ENCODE data around the gene LIG1.

The LIG1 gene

DNA sequence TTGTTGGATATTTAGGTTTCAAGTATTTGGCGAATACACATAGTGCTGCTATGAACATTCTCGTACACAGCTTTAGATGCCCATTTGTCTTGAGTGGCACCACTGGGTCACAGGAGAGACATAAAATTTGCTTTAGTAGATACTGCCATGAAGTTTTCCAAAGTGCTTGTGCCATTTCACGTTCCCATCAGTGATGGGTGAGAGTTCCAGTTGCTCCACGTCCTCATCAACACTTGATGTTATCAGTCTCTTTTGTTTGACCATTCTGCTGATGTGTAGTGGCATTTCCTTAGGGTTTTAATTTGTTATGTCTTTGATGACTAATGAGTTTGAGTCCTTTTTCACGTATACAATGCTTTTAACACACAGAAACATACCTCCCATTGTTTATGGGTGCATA lies 11.4 kb upstream of the LIG1 start:
- no peak for DNase-seq

GRCh38 chr19:48176226-48176625 lies 6.1 kb upstream of the LIG1 start:
- DNase-seq: no peak

- DNase-seq: no peak
Measured at GRCh38 chr19:48175578-48175977, 5.4 kb upstream of the LIG1 start.

DNA sequence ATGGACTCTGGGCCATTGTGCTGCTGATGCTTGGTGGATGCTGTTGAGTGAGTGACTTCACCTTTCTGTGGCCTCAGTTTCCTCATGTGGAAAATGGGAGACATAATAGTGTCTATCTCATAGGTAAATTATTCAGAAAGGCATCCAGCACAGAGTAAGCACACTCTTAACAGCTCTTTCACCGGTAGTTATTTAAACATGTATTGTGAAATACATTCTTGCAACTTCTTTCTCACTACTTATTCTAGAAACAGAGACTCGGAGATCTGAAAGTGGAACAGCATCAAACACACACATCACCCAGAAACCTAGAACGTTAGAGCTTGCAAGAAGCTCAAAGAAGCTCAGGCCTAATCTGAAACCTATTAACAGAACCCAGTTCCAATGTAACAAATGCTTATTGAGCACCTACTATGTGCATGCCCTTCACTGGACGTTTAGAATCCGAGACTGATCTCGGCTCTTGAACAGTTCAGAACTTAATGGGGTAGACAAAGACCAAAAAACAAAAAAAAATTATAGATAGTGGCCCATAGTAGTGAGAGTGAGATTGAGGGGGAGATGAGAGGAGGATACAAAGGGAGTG lies 4.4 kb upstream of the LIG1 start:
- no peak for DNase-seq

GRCh38 chr19:48171710-48172109 lies 1.6 kb upstream of the LIG1 start:
- no peak for DNase-seq

DNA sequence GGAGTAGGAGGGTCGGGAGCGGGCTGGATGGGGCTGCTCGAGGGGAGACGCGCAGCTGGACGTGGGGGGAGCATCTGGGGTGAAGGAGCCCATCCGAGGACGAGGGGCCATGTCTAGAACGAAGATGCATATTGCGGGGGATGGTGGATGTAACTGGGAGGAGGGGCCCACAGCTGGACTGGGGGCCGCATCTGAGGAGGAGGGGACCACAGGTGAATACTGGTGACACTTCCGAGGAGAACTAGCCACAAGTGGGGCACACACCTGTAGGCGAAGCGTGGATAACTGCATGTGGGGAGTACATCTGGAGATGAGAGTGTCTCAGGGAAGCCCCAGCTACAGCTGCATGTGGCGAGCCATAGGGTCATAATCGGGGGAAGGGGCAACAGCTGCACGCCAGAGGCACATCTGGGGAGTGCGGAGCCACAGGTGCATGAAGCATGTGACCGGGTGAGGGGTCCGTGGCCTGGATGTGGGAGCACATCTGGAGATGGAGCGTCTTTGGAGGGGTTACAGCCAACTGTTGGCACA lies 738 bp upstream of the LIG1 start:
- DNase-seq: no peak

- peak; percentile 88 for DNase-seq
Measured at GRCh38 chr19:48169578-48169938, 586 bp downstream of the LIG1 start.

DNA sequence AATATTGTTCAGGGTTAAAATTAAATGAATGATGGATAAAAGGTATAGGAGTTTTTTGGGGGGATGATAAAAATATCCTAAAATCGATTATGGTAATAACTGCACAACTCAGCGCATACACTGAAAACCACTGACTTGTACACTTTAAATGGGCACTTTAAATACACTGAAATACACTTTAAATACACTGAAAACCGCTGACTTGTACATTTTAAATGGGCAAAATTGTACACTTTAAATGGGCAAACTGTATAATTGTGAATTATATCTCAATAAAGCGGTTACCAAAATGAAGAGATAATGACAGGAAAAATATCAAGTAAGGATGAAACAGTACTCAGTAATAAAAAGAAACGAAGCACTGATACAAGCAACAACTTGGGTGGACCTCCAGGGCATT lies 1.5 kb downstream of the LIG1 start:
- DNase-seq: no peak

DNA sequence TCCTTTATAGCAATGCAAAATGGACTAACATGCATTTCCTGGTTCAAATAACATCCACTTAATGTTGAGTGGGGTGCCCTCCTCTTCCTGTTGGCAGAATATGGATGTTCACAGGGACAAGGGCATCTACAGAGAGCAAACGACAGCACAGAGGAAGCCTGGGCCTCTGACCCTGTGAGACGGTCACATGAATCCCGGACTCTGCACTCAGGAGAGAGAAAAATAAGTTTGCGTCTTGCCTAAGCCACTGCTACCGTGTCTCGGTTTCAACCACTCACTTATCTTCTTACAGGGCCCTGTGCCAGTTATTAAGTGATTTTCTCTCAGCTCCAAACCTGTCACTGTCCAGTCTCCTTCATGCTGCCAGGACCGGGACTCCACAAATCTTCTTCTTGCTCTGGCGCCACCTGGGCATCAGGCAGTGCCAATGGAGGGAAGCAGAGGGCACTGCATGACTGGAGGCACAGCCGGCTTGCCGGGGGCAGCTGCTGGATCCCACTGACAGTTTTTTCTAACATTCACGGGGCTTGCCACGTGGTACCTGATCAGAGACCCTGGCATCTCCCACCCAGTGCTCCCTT lies 11.8 kb downstream of the LIG1 start:
- DNase-seq: no peak

- DNase-seq: no peak
Measured at GRCh38 chr19:48154003-48154402, 16.1 kb downstream of the LIG1 start.

DNA sequence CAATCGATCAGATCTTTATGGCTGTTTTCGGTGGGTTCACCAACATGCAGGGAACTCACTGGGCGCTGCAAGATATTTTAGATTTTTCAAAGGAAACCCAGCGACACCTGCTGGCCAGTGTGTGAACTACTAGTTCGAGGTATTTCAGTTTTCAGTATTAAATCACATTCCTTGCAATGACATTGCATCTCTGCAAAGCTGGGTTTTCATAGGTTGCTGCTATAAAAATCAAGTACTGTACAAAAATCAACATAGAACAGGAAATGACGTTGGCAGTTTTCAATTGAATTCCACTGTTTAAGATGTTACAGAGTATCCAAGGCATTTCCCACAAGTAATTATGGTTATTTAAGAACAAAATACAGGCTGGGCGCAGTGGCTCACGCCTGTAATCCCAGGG lies 17.6 kb downstream of the LIG1 start:
- peak; percentile 67 for DNase-seq

DNA sequence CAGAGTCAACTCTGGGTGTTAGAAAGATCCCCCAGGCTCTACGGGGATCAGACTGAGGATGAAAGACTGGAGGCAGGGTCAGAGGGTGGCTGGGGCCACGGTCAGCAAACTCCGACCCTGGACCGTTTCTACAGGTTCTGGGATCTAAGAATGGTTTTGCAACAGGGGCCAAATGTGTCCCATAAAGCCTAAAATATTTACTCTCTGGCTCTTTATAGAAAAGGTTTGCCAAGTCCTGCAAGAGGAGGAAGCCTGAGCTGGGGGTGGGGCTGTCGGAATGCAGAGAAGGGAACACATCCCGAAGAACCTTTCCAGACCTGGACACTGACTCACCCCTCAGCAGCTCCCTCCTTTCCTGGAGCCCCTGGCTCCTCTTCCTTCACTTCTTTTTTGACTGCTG lies 20.7 kb downstream of the LIG1 start:
- no peak for DNase-seq

GRCh38 chr19:48148576-48148975 lies 21.6 kb downstream of the LIG1 start:
- no peak for DNase-seq

- DNase-seq: no peak
Measured at GRCh38 chr19:48147597-48148175, 22.5 kb downstream of the LIG1 start.

DNA sequence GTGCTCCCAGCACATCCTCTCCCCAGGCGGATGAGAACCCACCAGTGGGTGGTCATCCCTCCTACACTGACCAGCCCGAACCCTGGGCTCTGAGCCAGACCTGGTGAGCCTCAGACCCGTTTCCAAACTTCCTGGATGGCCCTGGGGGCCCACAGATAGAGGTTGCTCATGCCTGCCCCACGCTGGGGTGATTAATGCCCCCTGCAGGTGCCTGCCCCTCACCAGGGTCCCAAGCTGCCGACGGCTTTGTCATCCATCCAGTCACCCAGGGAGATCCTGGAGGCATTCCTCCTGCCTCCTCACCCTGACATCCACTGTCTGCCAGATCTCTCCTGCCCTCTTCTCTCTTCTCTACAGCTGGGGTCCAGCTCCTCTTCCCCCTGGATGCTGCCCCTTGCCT lies 31.1 kb downstream of the LIG1 start:
- DNase-seq: no peak

- peak; percentile 48 for DNase-seq
Measured at GRCh38 chr19:48137411-48137810, 32.7 kb downstream of the LIG1 start.

DNA sequence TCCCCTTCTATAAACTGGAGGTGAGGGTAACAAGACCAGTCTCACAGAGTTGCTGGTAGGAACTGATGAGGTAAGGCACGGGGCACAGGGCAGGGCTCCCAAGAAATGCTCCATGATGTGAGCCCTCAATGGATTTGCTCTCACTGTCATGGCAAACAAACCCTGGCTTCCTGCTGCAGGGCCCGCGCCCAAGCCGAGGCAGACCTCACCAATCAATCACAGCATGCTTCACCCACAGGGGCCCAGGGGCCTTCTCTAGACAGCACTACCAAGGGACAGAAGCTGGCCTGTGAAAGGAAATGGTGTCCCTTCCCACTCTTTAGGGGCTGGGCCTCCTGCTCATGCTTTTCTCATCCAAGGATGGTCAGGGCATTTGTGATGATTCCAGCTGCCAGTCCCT lies 33.6 kb downstream of the LIG1 start:
- no peak for DNase-seq

DNA sequence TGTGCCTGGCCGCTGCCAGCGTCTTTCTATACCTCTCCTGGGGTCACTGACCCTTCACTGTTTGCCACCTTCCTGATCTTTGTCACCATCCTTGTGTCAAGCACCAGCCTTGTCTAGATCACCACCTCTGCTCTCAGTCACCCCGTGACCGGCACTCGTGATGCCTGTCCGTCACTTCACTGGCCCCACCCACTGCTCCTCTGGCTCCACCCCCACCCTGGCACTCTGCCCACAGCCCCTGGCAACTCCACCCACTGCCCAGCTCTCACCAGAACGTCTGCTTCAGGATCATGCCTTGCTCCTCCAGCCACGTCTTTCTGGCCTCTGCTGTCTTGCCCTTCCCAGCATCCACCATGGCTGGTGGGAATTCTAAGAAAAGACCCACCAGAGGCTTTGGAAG lies 34.7 kb downstream of the LIG1 start:
- no peak for DNase-seq

DNA sequence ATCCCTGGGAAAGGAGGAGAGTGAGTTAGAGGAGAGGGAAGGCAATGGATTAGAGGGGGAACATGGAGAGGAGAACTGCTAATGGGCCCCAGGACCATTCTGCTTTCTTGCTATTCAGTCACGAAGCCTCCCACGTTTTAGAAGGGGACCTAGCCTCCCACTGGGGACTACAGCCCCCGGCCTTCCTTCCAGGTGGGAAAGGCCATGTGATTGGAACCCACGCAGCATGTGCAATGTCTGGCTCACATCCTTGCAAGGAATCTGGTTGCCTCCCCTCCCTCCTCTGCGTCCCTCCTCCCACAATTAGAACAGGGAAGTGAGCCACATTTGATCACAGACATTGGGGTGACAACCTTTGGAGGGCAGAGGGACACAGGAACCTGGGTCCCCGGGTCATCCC lies 37.0 kb downstream of the LIG1 start:
- no peak for DNase-seq

- DNase-seq: no peak
Measured at GRCh38 chr19:48127561-48127960, 42.6 kb downstream of the LIG1 start.

DNA sequence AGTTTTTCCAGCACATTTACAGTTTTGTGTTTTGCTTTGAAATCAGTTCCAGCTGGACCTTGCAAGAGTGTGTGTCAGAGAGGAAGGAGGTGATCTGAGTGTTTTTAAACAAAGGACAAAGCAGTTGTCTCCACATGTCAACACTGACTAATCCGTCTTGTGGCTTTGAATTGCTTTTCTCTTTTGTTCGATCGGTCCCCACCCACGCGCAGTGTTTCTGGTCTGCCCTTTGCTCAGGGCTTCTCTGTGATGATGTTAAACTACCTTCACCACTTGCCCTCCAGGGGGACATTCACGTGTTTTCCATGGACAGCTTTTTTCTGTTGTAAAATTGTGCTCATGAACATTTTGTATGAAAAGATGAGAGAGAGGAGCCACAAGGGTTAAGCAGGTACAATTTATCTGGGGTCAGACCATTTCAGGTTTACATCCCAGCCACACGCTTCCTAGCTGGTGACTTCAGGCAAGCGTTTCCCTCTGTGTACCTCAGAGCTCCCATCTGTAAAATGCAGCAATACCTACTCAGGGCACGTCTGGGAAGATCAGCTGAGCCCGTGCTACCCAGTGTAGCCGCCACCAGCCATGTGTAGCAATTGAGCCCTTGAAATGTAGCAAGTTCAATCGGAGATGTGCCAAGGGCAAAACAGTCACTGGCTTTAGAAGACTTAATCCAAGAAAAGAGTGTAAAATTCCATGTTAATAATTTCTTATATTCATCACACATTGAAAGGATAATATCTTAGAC lies 46.1 kb downstream of the LIG1 start:
- peak; percentile 84 for DNase-seq

- no peak for DNase-seq
Measured at GRCh38 chr19:48122421-48122820, 47.7 kb downstream of the LIG1 start.

- peak; percentile 94 for DNase-seq
Measured at GRCh38 chr19:48121909-48122371, 48.2 kb downstream of the LIG1 start.

DNA sequence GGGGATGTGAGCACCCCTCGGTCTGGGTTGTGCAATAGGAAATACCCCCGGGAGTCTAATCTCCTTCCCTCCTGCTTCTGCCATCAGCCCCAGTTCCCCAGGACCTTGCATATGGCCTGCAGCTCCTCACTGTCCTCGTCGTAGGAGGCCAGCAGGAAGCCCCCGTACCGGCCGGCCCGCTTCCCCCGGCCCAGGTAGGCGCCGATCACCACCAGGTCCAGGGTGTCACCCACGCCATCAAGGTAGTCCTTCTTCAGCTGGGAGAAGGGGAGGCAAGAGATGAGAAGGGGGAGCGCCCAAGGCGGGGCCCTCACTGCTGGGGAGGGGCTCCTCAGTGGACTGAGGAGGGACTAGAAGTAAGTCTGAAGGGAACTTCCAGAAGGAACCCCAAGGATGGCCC lies 49.1 kb downstream of the LIG1 start:
- DNase-seq: no peak
